ENCODE results near the gene ADAMTSL3. TPM values are rescaled to one million over a fixed set of nuclear protein-coding genes. Genes with fewer than 3 reads are reported as not detected.

ADAMTSL3 gene
- total RNA-seq, 1 donor from 2014 or later = 13.2 TPM

- no peak for DNase-seq (ENCODE audit: low spot score in 2 of 2, unreplicated experiment in 2 of 2)
These were observed 190.8 kb downstream of the ADAMTSL3 start for GRCh38 chr15:83844742-83845141.

DNA sequence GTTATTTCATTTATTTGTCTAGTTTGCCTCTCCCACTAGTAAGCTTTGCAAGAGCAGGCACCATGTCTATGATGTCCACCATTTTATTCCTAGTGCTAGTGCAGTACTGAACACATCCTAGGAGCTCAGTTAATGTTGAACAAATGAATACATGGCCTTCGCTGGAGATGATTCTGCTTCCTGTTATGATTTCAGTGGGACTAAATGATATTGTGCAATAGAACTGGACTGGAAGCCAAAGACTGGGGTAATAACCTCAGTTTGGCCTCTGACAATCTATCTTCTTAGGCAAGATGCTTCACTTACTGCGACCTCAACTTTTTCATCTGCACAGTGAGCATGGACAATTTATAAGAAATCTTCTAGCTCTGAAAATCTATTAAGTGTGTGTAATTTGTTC is 191.3 kb downstream of the ADAMTSL3 start:
- no peak for DNase-seq (ENCODE audit: low spot score in 2 of 2, unreplicated experiment in 2 of 2)
- TF ChIP-seq, protein P1, sequence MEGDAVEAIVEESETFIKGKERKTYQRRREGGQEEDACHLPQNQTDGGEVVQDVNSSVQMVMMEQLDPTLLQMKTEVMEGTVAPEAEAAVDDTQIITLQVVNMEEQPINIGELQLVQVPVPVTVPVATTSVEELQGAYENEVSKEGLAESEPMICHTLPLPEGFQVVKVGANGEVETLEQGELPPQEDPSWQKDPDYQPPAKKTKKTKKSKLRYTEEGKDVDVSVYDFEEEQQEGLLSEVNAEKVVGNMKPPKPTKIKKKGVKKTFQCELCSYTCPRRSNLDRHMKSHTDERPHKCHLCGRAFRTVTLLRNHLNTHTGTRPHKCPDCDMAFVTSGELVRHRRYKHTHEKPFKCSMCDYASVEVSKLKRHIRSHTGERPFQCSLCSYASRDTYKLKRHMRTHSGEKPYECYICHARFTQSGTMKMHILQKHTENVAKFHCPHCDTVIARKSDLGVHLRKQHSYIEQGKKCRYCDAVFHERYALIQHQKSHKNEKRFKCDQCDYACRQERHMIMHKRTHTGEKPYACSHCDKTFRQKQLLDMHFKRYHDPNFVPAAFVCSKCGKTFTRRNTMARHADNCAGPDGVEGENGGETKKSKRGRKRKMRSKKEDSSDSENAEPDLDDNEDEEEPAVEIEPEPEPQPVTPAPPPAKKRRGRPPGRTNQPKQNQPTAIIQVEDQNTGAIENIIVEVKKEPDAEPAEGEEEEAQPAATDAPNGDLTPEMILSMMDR (IDR thresholded peaks at IDR 0.05; ENCODE audit: unreplicated experiment) = no peak
- Mint-ChIP-seq H3K4me1 (peaks cover 5% of the 10 kb centered on the region), H3K27ac (no peak overlapping the region), H3K9me3 (no peaks in the 10 kb centered on the region), H3K27me3 (ENCODE audit: low read depth) (peaks cover 31% of the 10 kb centered on the region), H3K4me3 (no peak overlapping the region), H3K36me3 (no peaks in the 10 kb centered on the region)

More at GRCh38 chr15:83844742-83845141, 190.8 kb downstream of the ADAMTSL3 start:
- TF ChIP-seq, protein P1 (IDR thresholded peaks at IDR 0.05; ENCODE audit: unreplicated experiment) = no peak
- H3K27me3 Mint-ChIP-seq (ENCODE audit: low read depth) = peaks cover 32% of the 10 kb centered on the region
- peaks cover under 1% of the 10 kb centered on the region for H3K4me1 Mint-ChIP-seq
- no peaks in the 10 kb centered on the region for H3K9me3 Mint-ChIP-seq
- no peak overlapping the region for H3K4me3 Mint-ChIP-seq
- no peaks in the 10 kb centered on the region for H3K36me3 Mint-ChIP-seq
- no peak overlapping the region for H3K27ac Mint-ChIP-seq

DNA sequence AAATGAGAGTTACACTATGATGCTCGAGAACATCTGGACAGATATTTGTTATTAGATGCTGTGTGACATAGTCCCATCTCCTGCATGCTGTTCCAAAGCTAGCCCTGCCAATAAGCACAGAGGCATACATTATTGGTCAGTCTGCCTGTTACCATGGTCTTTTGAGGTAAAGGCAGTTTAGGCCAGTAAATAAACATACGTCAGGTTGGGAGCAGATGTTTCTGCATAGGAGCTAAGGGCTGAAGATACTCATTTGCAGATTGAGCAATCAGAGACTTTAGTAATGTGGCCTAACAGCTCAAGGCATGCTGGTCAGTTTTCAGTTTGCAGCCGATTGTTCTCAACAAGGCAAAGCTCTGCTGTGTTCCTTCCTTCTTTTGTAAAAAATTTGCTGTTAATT is 192.9 kb downstream of the ADAMTSL3 start:
- Mint-ChIP-seq H3K4me1 (peaks cover 5% of the 10 kb centered on the region), H3K36me3 (no peaks in the 10 kb centered on the region), H3K27me3 (ENCODE audit: low read depth) (peaks cover 33% of the 10 kb centered on the region), H3K9me3 (no peaks in the 10 kb centered on the region), H3K27ac (no peak overlapping the region), H3K4me3 (no peak overlapping the region)
- no peak for DNase-seq (ENCODE audit: low spot score in 2 of 2, unreplicated experiment in 2 of 2)
- TF ChIP-seq, protein P1 (IDR thresholded peaks at IDR 0.05; ENCODE audit: unreplicated experiment) = no peak

DNA sequence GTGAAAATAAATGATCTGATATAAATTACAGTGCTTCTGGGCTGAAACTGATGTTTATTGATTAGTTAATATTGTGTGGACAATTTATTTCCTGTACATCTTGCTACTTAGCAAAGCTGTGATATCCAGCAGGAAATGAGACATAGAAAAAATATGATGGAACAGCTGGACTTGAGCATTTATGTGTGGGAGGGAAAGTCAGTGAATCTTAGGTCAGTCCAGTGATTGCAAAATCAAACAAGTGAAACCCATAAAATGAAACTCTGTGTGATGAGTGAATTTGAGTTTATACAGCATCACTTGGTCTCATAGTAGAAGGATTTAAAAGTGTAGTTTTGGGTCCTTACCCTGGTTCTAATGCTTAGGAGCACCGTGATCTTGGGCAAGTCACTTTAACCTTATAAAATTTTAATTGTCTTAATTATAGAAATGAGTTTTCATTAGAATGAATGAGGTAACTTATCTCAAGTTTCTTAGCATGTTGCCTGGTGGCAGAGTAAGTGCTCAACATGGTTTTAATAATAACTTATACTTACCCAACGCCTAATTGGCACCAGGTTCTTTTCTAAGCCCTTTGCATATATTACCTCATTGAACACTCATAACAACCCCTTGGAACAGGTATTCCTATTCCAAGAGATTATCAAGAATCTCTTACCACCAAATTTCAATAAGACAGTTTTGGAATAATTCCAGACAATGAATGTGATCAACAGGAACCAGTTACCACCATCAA is 194.6 kb downstream of the ADAMTSL3 start:
- Mint-ChIP-seq H3K4me3 (no peak overlapping the region), H3K36me3 (no peaks in the 10 kb centered on the region), H3K4me1 (peaks cover 5% of the 10 kb centered on the region), H3K9me3 (no peaks in the 10 kb centered on the region), H3K27me3 (ENCODE audit: low read depth) (peaks cover 27% of the 10 kb centered on the region), H3K27ac (no peak overlapping the region)
- TF ChIP-seq, protein P1 (IDR thresholded peaks at IDR 0.05; ENCODE audit: unreplicated experiment) = no peak
- no peak for DNase-seq (ENCODE audit: low spot score in 2 of 2, unreplicated experiment in 2 of 2)

DNA sequence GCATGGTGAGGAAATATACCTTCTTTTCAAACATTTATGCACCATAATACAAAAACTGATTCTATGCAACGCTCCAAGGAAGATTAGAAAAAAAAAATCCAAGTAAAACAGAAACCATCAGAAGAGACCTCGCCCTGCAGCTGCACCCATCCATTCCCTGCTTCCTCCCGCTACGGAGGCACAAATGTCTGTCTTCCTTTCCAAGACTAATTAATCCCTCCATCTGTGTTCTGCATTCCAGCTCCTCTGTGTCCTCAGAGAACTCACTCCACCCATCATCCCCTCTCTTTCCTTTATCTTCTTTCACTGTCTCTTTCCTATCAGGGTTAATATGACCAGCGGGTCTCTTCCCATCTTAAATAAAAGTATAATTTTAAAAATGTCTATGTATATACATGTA is 196.1 kb downstream of the ADAMTSL3 start:
- Mint-ChIP-seq H3K9me3 (no peaks in the 10 kb centered on the region), H3K4me3 (no peak overlapping the region), H3K27me3 (ENCODE audit: low read depth) (peaks cover 25% of the 10 kb centered on the region), H3K36me3 (no peaks in the 10 kb centered on the region), H3K27ac (no peak overlapping the region), H3K4me1 (peaks cover 5% of the 10 kb centered on the region)
- TF ChIP-seq, protein P1 (IDR thresholded peaks at IDR 0.05; ENCODE audit: unreplicated experiment) = no peak
- DNase-seq (ENCODE audit: low spot score in 2 of 2, unreplicated experiment in 2 of 2) = no peak
